HepG2 (cell line): Measurements from ENCODE around the gene SEMA3F. TPM values are rescaled to one million over a fixed set of nuclear protein-coding genes. Genes with fewer than 3 reads are reported as not detected.
A peak's percentile ranks its signal among the peaks of the same experiment; 100 is the strongest.

ENCODE experiments used
- AHR ChIP-seq: IDR thresholded peaks from 2 replicates; pipeline ENCODE4 v1.6.1; 2018; ENCODE audit warnings: missing genetic modification reagents, missing compliant biosample characterization
- CHD4 ChIP-seq: fragments of 200-600 bp; sonication (generic); IDR thresholded peaks from 2 replicates; pipeline ENCODE4 v1.7.0; 2017; ENCODE audit warnings: mild to moderate bottlenecking, low read length, borderline replicate concordance
- FOXJ3 ChIP-seq: sonication (generic); formaldehyde crosslinking; IDR thresholded peaks from 2 replicates; pipeline ENCODE4 v1.4.0; 2020; ENCODE audit warnings: missing genetic modification reagents, mild to moderate bottlenecking, borderline replicate concordance
- MED1 ChIP-seq: sonication (generic); formaldehyde crosslinking; IDR thresholded peaks from 2 replicates; pipeline ENCODE4 v1.4.0; 2020; ENCODE audit warnings: missing genetic modification reagents
- MED8 ChIP-seq: sonication (generic); formaldehyde crosslinking; IDR thresholded peaks from 2 replicates; pipeline ENCODE4 v1.8.1; 2023; ENCODE audit warnings: mild to moderate bottlenecking, missing genetic modification reagents; ENCODE audit not compliant: insufficient replicate concordance
- NFKBIZ ChIP-seq: IDR thresholded peaks from 2 replicates; pipeline ENCODE4 v1.6.1; 2018; ENCODE audit warnings: missing genetic modification reagents, missing compliant biosample characterization
- THAP11 ChIP-seq: IDR thresholded peaks from 2 replicates; pipeline ENCODE4 v1.6.1; 2016; ENCODE audit warnings: missing biosample characterization, missing genetic modification reagents
- TOPORS ChIP-seq: sonication (generic); formaldehyde crosslinking; IDR thresholded peaks from 2 replicates; pipeline ENCODE4 v1.8.0; 2023; ENCODE audit warnings: mild to moderate bottlenecking, missing genetic modification reagents
- ZNF460 ChIP-seq: sonication (generic); formaldehyde crosslinking; IDR thresholded peaks from 2 replicates; pipeline ENCODE4 v1.5.1; 2020; ENCODE audit warnings: missing genetic modification reagents, mild to moderate bottlenecking, borderline replicate concordance
- ZNF614 ChIP-seq: IDR thresholded peaks from 2 replicates; pipeline ENCODE4 v1.6.1; 2018; ENCODE audit warnings: missing biosample characterization, missing genetic modification reagents, inconsistent platforms, borderline replicate concordance
- ZNF615 ChIP-seq: sonication (generic); formaldehyde crosslinking; IDR thresholded peaks from 2 replicates; pipeline ENCODE4 v1.5.0; 2020; ENCODE audit warnings: mild to moderate bottlenecking, missing genetic modification reagents, borderline replicate concordance
- ZNF772 ChIP-seq: sonication (generic); formaldehyde crosslinking; IDR thresholded peaks from 2 replicates; pipeline ENCODE4 v1.5.0; 2020; ENCODE audit warnings: mild to moderate bottlenecking, missing genetic modification reagents
- ZNF841 ChIP-seq: sonication (generic); formaldehyde crosslinking; IDR thresholded peaks from 2 replicates; pipeline ENCODE4 v1.8.1; 2023; ENCODE audit warnings: missing genetic modification reagents, borderline replicate concordance
- polyA plus RNA-seq, 8 experiments: library from polyadenylated mRNA; depleted of rRNA in 3 of 8; stranded (reverse) in 7 of 8; unstranded in 1 of 8; fragments of >200 nt; fragmentation: Illumina TruSeq in 4 of 8; extraction: Trizol in 4 of 8; gene quantifications; 2 replicates each; pipeline versions ENCODE4 v1.2.1 to v1.2.3, GENCODE V29; 2011 to 2016; ENCODE audit warnings: low read depth in 4 of 8, missing spikeins in 1 of 8, mixed read lengths in 1 of 8; ENCODE audit not compliant: insufficient read depth in 1 of 8
- total RNA-seq, 5 experiments: library from RNA; depleted of rRNA; stranded (reverse); fragments of >200 nt; fragmentation: Illumina TruSeq; extraction: Trizol; gene quantifications; 2 replicates each; pipeline ENCODE4 v1.2.3, GENCODE V29; 2016; ENCODE audit warnings: low read depth in 1 of 5
- TF ChIP-seq, protein P1 (sequence below): sonication (generic); formaldehyde crosslinking; IDR thresholded peaks from 2 replicates; pipeline ENCODE4 v1.4.0; 2020; ENCODE audit warnings: mild to moderate bottlenecking, missing genetic modification reagents
- TF ChIP-seq, protein P2 (sequence below): sonication (generic); formaldehyde crosslinking; IDR thresholded peaks from 2 replicates; pipeline ENCODE4 v1.8.0; 2022; ENCODE audit warnings: missing genetic modification reagents, mild to moderate bottlenecking, moderate library complexity, borderline replicate concordance
- TF ChIP-seq, protein P3 (sequence below): sonication (generic); formaldehyde crosslinking; IDR thresholded peaks from 2 replicates; pipeline ENCODE4 v1.5.1; 2020; ENCODE audit warnings: mild to moderate bottlenecking, missing genetic modification reagents

SEMA3F gene
- total and polyA plus RNA-seq, 2 of the 13 experiments (the other 11 are each of a cell fraction or from before 2014, with no cell fraction given), result 7.6 to 17.2 TPM

DNA sequence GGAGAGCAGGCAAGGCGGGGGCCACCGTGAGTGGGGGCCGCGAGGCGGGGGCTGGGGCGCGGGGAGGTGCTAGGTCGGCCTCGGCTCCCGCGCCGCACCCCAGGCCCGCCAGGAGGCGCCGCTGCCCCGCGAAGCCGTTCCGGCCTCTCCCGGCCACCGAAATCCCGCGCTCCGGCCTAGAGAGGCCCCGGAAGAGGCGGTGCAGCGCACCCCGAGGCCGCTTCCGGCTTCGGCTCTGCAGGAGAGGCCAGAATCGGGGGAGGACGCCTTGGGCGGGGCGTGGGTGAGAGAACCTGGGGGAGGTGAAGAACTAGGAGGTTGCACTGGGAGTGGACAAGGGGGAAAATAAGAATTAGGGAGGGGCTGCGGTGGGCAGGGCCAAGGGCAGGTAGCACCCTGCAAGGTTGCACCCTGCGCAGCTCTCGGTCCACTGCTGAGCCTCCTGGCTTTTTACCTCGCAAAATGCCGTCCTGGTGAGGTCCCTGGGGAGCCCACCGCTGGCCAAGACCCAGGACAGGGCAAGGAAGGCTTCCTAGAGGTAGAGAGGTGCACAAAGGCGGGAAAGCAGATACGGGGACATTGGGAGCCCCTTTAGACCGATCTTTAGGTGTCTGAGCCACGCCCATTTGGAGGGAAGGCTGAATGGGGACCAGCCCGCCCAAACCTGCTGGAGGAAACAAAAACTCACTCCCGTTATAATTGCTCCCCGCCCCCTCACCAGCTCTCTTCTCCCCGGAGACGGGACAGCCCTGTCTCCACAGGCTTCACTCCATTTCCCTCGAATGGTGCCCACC lies 72.5 kb downstream of the SEMA3F start (continued):
- no peak for TF ChIP-seq ZNF460 (CRISPR knock-in tag)
- TF ChIP-seq THAP11 (CRISPR knock-in tag), result peak; percentile 94
- no peak for TF ChIP-seq FOXJ3 (CRISPR knock-in tag)
- no peak for TF ChIP-seq CHD4
- TF ChIP-seq, protein P1, sequence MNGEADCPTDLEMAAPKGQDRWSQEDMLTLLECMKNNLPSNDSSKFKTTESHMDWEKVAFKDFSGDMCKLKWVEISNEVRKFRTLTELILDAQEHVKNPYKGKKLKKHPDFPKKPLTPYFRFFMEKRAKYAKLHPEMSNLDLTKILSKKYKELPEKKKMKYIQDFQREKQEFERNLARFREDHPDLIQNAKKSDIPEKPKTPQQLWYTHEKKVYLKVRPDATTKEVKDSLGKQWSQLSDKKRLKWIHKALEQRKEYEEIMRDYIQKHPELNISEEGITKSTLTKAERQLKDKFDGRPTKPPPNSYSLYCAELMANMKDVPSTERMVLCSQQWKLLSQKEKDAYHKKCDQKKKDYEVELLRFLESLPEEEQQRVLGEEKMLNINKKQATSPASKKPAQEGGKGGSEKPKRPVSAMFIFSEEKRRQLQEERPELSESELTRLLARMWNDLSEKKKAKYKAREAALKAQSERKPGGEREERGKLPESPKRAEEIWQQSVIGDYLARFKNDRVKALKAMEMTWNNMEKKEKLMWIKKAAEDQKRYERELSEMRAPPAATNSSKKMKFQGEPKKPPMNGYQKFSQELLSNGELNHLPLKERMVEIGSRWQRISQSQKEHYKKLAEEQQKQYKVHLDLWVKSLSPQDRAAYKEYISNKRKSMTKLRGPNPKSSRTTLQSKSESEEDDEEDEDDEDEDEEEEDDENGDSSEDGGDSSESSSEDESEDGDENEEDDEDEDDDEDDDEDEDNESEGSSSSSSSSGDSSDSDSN (CRISPR knock-in tag), result peak; percentile 62; the same call in 1 of the 2 replicates
- peak; percentile 87; the same call in 1 of the 2 replicates for TF ChIP-seq ZNF615
- TF ChIP-seq, protein P2, sequence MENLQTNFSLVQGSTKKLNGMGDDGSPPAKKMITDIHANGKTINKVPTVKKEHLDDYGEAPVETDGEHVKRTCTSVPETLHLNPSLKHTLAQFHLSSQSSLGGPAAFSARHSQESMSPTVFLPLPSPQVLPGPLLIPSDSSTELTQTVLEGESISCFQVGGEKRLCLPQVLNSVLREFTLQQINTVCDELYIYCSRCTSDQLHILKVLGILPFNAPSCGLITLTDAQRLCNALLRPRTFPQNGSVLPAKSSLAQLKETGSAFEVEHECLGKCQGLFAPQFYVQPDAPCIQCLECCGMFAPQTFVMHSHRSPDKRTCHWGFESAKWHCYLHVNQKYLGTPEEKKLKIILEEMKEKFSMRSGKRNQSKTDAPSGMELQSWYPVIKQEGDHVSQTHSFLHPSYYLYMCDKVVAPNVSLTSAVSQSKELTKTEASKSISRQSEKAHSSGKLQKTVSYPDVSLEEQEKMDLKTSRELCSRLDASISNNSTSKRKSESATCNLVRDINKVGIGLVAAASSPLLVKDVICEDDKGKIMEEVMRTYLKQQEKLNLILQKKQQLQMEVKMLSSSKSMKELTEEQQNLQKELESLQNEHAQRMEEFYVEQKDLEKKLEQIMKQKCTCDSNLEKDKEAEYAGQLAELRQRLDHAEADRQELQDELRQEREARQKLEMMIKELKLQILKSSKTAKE (CRISPR knock-in tag), result 0 out of 2 replicates have a peak, but pooled peaks have one; percentile 32
- TF ChIP-seq NFKBIZ (CRISPR knock-in tag), result 0 out of 2 replicates have a peak, but pooled peaks have one; percentile 59
- no peak for TF ChIP-seq ZNF841 (CRISPR knock-in tag)
- TF ChIP-seq AHR (CRISPR knock-in tag), result no peak
- TF ChIP-seq MED8 (CRISPR knock-in tag), result no peak
- TF ChIP-seq ZNF614 (CRISPR knock-in tag), result peak; percentile 74; the same call in 1 of the 2 replicates
- no peak for TF ChIP-seq TOPORS (CRISPR knock-in tag)
- TF ChIP-seq, protein P3, sequence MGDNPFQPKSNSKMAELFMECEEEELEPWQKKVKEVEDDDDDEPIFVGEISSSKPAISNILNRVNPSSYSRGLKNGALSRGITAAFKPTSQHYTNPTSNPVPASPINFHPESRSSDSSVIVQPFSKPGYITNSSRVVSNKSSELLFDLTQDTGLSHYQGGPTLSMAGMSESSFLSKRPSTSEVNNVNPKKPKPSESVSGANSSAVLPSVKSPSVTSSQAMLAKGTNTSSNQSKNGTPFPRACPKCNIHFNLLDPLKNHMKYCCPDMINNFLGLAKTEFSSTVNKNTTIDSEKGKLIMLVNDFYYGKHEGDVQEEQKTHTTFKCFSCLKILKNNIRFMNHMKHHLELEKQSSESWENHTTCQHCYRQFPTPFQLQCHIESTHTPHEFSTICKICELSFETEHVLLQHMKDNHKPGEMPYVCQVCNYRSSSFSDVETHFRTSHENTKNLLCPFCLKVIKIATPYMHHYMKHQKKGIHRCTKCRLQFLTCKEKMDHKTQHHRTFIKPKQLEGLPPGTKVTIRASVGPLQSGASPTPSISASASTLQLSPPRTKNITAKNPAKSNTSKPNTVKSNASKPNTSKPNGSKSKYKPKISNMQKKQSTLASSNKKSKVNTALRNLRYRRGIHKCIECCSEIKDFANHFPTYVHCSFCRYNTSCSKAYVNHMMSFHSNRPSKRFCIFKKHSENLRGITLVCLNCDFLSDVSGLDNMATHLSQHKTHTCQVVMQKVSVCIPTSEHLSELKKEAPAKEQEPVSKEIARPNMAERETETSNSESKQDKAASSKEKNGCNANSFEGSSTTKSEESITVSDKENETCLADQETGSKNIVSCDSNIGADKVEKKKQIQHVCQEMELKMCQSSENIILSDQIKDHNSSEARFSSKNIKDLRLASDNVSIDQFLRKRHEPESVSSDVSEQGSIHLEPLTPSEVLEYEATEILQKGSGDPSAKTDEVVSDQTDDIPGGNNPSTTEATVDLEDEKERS (CRISPR knock-in tag), result 0 out of 2 replicates have a peak, but pooled peaks have one; percentile 58
- TF ChIP-seq ZNF772 (CRISPR knock-in tag), result peak; percentile 88
- TF ChIP-seq MED1 (CRISPR knock-in tag), result peak; percentile 60
